Measurements from ENCODE around the gene C2.
A peak's percentile ranks its signal among the peaks of the same experiment; 100 is the strongest.
"Not testable (repeated sequence)": the region's sequence is repeated elsewhere in the genome, so short reads cannot be mapped to it uniquely, and the experiment has no call there.

The C2 gene

GRCh38 chr6:31899882-31900722 lies 27.4 kb upstream of the C2 start:
- DNase-seq, result no peak

GRCh38 chr6:31900917-31901414 lies 26.6 kb upstream of the C2 start:
- no peak for DNase-seq

- DNase-seq, result peak; percentile 61
Observed at GRCh38 chr6:31901415-31901952, 26.0 kb upstream of the C2 start.

- peak; percentile 88 for DNase-seq
Observed at GRCh38 chr6:31901953-31902643, 25.4 kb upstream of the C2 start, which contains the start of gene ZBTB12. TSS of gene ZBTB12 (minus strand) at chr6:31902086. CDS start at chr6:31901305, 781 bp downstream.

DNA sequence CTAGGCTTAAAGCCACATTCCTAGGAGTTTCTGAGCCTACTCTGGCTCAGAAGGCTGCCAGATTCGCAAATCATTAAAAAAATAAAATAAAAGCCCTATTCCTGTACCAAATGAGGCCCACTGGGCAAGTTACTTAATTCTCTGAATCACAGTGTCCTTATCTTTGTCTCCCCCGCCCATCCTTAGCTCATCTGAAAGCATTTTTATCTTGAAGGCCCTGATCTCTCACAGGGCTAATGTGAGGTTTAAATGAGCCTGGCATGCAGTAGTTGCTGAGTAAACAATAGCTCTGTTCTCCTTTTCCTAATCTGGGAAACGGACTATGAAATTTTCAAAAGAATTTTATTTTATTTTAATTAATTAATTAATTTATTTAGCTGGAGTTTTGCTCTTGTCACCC lies 23.6 kb upstream of the C2 start:
- no peak for DNase-seq

DNA sequence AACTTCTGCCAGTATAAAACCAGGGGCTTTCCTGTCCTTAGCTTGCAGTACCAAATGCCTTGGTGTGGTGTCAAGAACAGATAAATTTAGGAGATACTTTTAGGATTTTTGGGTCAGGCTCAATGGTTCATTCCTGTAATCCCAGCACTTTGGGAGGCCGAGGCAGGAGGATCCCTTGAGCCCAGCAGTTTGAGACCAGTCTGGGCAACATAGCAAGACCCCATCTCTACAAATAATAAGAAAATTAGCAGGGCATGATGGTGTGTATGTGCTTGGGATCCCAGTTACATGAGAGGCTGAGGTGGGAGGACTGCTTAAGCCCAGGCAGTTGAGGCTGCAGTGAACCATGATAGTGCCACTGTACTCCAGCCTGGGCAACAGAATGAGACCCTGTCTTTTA lies 22.5 kb upstream of the C2 start:
- no peak for DNase-seq

GRCh38 chr6:31906122-31906521 lies 21.4 kb upstream of the C2 start:
- no peak for DNase-seq

- DNase-seq, result not testable (repeated sequence)
Observed at GRCh38 chr6:31906727-31907126, 20.8 kb upstream of the C2 start.

DNA sequence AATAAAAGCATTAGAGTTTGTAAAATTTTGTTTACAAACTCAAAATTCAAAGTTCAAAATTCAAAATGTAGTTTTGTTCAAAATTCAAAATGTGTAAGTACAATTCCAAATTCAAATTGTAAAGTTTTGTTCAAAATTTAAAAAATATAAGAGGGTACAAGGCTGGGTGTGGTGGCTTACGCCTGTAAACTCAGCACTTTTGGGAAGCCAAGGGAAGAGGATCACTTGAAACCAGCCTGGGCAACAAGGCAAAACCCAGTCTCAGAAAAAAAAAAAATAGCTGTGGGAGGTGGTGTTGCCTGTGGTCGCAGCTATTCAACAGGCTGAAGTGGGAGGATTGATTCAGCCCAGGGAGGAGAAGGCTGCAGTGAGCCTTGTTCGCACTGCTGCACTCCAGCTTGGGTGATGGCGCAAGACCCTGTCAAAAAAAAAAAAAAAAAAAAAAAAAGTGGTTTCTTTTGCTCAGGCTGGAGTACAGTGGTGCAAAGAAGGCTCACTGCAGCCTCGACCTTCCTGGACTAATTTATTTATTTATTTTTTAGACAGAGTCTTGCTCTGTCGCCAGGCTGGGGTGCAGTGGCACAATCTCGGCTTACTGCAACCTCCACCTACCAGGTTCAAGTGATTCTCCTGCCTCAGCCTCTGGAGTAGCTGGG lies 20.2 kb upstream of the C2 start:
- peak; percentile 36 for DNase-seq

GRCh38 chr6:31908255-31908654 lies 19.3 kb upstream of the C2 start:
- not testable (repeated sequence) for DNase-seq

DNA sequence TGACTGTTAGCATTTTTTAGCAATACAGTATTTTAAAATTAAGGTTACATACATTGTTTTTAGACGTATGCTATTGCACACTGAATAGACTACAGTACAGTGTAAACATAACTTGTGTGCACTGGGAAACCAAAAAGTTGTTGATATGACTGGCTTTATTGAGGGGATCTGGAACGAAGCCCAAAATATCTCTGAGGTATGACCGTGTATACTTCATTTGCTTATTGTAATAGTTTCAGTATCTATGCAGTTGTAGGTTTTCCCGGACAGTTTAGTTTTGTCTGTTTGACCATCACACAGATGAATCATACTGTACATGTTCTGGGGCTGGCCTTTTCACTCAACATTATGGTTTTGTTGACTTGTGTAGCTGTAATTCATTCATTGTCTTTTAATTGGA lies 18.7 kb upstream of the C2 start:
- peak; percentile 67 for DNase-seq

- not testable (repeated sequence) for DNase-seq
Observed at GRCh38 chr6:31909298-31909697, 18.2 kb upstream of the C2 start.

DNA sequence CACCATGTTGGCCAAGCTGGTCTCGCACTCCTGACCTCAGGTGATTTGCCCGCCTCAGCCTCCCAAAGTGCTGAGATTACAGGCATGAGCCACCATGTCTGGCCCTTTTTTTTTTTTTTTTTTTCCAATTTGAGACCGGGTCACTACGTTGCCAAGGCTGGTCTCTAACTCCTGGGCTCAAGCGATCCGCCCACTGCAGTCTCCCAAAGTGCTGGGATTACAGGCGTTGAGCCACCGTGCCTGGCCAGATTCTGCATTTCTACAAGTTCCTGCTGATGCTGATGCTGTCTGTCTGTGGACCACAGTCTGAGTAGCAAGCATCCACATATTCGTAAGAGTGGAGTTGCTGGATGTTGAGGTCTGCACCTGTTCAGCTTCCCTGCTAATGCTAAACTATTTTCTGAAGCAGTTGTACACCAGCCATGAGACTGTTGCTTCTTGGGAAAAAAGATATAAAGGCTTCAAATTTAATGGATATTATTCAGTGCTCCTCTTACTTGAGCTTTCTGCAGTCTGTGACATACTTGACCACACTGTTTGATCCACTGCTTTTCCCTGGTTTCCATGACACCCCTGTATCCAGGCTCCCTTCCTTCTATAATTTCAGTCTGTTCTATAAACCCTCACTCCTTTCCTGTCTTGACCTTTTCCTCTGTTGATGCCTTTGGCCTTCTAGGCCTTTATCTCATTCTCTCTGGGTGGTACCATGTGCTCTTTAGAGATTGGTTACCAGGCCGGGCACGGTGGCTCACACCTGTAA lies 15.5 kb upstream of the C2 start:
- no peak for DNase-seq

- no peak for DNase-seq
Observed at GRCh38 chr6:31915351-31915750, 12.2 kb upstream of the C2 start.

GRCh38 chr6:31915756-31916155 lies 11.8 kb upstream of the C2 start:
- DNase-seq, result no peak

- no peak for DNase-seq
Observed at GRCh38 chr6:31918069-31918720, 9.3 kb upstream of the C2 start.

GRCh38 chr6:31919624-31920303 lies 7.8 kb upstream of the C2 start:
- DNase-seq, result no peak

DNA sequence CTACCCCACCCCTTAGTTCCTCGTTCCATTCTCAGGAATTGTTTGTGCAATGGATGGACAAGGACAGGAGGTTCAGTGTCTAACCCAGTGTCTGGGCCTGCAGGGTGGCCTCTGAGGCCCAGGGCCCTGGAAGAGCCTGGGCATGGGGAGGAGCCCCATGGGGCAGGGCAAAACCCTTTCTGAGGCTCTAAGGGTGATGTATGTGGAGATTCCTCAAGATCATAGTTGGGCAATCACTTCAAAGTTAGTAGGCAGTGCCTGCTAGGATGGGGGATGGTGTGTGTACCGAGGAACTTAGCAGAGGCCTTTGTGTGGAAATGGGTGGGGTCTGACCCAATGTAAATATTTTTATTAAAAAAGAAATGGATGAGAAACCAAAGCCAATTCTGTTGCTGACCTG lies 6.7 kb upstream of the C2 start:
- DNase-seq, result no peak

DNA sequence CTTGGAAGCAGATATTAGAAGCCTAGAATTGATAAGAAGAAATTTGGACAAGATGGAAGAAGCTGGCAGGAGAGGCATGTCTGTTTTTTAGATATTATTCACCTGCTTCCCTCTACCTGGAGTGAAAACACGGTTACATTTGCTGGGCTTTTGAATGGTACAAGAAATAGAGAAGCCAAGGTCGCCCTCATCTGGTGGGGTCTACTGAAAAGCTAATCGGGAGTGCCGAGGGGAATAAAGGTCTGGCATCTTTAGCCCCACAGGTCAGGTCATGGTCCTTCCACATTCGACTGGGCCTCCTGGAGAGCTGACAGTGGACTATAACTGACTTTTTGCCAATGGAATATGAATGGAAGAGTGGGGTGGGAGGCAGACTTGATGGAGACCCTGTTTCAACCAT lies 4.6 kb upstream of the C2 start:
- no peak for DNase-seq

DNA sequence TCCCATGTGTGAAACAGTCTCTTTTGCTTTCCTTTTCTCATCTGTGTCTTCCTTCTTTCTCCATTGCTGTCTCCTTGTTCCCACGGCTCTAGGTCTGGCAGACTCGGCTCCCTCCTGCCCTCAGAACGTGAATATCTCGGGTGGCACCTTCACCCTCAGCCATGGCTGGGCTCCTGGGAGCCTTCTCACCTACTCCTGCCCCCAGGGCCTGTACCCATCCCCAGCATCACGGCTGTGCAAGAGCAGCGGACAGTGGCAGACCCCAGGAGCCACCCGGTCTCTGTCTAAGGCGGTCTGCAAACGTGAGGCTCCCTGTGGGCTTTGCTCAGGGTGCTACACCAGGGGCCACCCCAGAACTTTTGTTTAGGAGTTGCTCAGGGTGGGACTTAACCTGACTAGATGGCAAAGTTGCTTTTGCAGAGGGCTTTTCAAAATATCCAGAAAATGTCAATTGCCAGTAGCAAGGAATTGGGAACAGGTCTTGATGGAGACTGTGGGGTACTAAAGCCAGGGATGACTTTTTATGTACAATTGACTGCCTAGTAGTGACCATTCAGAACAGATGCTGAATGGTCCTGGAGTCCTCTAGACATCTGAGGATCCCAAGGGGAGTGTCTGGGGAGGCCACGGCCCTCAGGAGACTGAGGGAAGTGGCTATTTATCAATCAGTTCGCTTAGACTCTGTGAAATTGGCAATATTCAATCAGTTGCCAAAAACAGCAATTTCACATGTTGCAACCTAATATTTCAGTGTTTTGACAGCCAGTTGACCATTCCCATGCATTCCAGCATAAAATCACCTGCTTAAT lies 550 bp downstream of the C2 start:
- no peak for DNase-seq

DNA sequence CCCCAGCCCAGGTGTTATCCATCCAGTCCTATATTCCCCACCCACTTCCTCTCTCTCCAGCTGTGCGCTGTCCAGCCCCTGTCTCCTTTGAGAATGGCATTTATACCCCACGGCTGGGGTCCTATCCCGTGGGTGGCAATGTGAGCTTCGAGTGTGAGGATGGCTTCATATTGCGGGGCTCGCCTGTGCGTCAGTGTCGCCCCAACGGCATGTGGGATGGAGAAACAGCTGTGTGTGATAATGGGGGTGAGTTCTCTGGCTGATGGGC lies 1.1 kb downstream of the C2 start:
- no peak for DNase-seq

All from activated CD4-positive, alpha-beta T cell treated with anti-CD3 and anti-CD28 coated beads, Interleukin-2, amount 50 U/mL, for 16 hours (primary cell).